ENCODE data around the gene LRRC47. TPM values are rescaled to one million over a fixed set of nuclear protein-coding genes. Genes with fewer than 3 reads are reported as not detected.
"Not testable (repeated sequence)": the region's sequence is repeated elsewhere in the genome, so short reads cannot be mapped to it uniquely, and the experiment has no call there.

LRRC47 gene
- total RNA-seq, 1 experiment from 2014 or later: 113 TPM

- Histone ChIP-seq H3K36me3 (replicated peaks; ENCODE audit: control insufficient read depth, insufficient read depth, low read length) (peaks cover 11% of the 10 kb centered on the region), H3K4me3 (ENCODE audit: insufficient read depth, low read depth, low read length) (no peak overlapping the region), H3K27me3 (ENCODE audit: control insufficient read depth, insufficient read depth, low read length) (no peaks in the 10 kb centered on the region)
- peak; percentile 73 for DNase-seq
These were observed 25.1 kb upstream of the LRRC47 start for GRCh38 chr1:3821447-3821846.

- Histone ChIP-seq H3K27me3 (ENCODE audit: control insufficient read depth, insufficient read depth, low read length) (no peaks in the 10 kb centered on the region), H3K4me3 (ENCODE audit: insufficient read depth, low read depth, low read length) (no peak overlapping the region), H3K36me3 (replicated peaks; ENCODE audit: control insufficient read depth, insufficient read depth, low read length) (peaks cover 9% of the 10 kb centered on the region)
- no peak for DNase-seq
These were observed 24.7 kb upstream of the LRRC47 start for GRCh38 chr1:3821004-3821403.

DNA sequence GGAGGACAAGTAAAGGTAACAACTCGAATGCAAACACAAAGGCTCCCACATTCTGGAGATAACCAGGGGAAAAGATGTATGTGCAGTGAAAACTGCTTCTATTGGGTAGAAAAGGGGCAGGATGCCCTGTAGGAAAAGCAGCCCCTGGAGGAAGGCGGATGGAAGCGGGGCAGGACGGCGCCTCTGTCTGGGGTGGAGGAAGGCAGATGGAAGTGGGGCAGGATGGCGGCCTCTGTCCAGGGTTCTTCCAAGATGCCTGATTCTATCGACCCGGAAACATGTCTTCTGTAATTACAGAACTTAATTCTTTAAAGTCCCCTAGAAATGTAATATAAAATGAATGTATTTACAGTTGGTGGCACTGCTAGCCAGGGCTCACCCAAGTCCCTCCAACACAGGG, 24.0 kb upstream of the LRRC47 start:
- Histone ChIP-seq H3K36me3 (replicated peaks; ENCODE audit: control insufficient read depth, insufficient read depth, low read length) (peaks cover 4% of the 10 kb centered on the region), H3K27me3 (ENCODE audit: control insufficient read depth, insufficient read depth, low read length) (no peaks in the 10 kb centered on the region), H3K4me3 (ENCODE audit: insufficient read depth, low read depth, low read length) (no peak overlapping the region)
- no peak for DNase-seq

DNA sequence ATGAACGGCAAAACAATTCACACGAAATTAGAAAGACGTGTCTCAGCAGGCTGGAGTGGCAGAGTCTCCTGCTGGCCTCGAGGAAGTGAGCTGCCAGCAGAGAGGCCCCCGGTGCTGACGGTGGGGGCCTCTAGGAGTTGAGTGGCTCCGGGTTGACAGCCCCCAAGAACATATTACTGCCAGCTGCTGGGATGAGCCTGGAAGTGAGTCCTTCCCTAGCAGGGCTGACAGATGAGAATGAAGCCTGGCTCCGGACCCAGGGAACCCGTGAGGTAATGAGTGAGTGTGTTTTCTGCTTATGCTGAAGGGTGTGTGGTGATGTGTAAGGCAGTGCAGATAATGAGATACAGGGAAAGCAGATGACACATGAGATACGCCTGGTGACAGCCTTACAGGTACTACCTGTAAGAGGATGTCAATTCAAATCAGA, 23.5 kb upstream of the LRRC47 start:
- Histone ChIP-seq H3K4me3 (ENCODE audit: insufficient read depth, low read depth, low read length) (no peak overlapping the region), H3K27me3 (ENCODE audit: control insufficient read depth, insufficient read depth, low read length) (no peaks in the 10 kb centered on the region), H3K36me3 (replicated peaks; ENCODE audit: control insufficient read depth, insufficient read depth, low read length) (peaks cover 4% of the 10 kb centered on the region)
- no peak for DNase-seq

- H3K4me3 ChIP-seq (ENCODE audit: insufficient read depth, low read depth, low read length): no peak overlapping the region
- no peaks in the 10 kb centered on the region for H3K27me3 ChIP-seq (ENCODE audit: control insufficient read depth, insufficient read depth, low read length)
- H3K36me3 ChIP-seq (replicated peaks; ENCODE audit: control insufficient read depth, insufficient read depth, low read length): peaks cover 4% of the 10 kb centered on the region
- DNase-seq: no peak
These were observed 21.7 kb upstream of the LRRC47 start for GRCh38 chr1:3817821-3818597.

DNA sequence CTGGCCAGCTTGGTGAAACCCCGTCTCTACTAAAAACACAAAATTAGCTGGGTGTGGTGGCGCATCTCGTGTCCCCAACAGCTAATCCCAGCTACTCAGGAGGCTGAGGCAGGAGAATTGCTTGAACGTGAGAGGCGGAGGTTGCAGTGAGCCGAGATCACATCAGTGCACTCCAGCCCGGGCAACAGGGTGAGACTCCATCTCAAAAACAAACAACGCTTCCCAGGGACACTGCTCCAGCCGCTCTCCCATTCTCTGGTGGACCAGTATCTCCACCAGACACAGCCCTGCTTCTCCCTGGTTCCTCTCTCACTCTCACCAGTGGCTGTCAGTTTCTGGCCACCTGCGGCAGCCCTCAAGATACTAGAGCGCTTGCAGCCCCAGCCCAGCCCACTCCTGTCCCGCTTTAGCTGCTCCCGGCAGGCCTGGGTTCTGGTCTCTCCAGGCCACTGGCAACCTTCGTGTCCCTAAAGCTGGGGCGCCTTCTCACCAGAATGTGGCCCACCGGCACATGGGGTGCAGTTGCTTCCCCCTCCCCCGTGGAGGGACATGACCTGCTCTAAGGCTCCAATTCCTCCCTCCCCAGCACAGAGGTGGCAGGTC, 20.9 kb upstream of the LRRC47 start:
- Histone ChIP-seq H3K4me3 (ENCODE audit: insufficient read depth, low read depth, low read length) (no peak overlapping the region), H3K36me3 (replicated peaks; ENCODE audit: control insufficient read depth, insufficient read depth, low read length) (peaks cover 1% of the 10 kb centered on the region), H3K27me3 (ENCODE audit: control insufficient read depth, insufficient read depth, low read length) (no peaks in the 10 kb centered on the region)
- no peak for DNase-seq

- H3K4me3 ChIP-seq (ENCODE audit: insufficient read depth, low read depth, low read length): no peak overlapping the region
- no peak for DNase-seq
- H3K36me3 ChIP-seq (replicated peaks; ENCODE audit: control insufficient read depth, insufficient read depth, low read length): peaks cover 1% of the 10 kb centered on the region
- no peaks in the 10 kb centered on the region for H3K27me3 ChIP-seq (ENCODE audit: control insufficient read depth, insufficient read depth, low read length)
These were observed 20.2 kb upstream of the LRRC47 start for GRCh38 chr1:3816331-3817137.

DNA sequence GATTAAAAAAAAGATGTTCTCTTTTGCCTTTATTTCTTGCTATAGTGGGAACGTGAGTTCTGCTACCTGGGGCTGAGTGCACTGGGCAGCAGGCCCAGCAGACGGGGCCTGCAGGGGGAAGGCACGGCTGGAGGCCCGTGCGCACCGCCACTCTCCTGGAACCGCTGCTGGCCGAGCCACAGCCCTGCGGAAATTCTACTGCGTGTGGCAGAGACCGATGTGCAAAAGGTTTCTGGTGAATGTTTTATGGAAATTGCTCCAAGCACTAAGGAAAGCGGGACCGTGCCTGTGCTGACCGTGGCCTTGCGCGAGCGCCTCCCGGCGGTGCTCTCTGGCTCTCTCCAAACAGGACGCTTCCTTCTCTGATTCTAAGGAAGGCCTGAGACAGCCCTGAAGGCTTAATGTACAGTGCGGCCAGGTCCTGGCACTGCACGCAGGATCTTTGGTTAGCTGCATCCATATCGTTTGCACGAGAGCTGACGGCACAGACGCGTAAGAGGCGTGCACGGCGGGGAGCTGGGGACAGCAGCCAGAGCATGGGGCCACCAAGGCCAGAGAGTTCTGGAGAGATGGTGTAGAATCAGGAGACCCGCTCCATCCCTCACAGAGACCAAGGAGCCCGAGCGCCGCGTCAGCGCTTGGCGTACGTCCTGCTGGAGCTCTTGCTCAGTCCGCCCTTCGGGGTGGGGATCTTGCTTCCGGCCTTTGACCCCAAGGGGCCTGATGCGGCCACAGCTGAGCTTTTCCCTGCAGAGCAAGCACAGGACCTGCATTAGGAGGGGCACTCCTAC, 18.7 kb upstream of the LRRC47 start:
- no peak for DNase-seq
- H3K27me3 ChIP-seq (ENCODE audit: control insufficient read depth, insufficient read depth, low read length): no peaks in the 10 kb centered on the region
- H3K36me3 ChIP-seq (replicated peaks; ENCODE audit: control insufficient read depth, insufficient read depth, low read length): no peaks in the 10 kb centered on the region; the same call in 1 of the 2 replicates
- no peak overlapping the region for H3K4me3 ChIP-seq (ENCODE audit: insufficient read depth, low read depth, low read length)

GRCh38 chr1:3814065-3814464, 17.8 kb upstream of the LRRC47 start:
- no peaks in the 10 kb centered on the region; the same call in 1 of the 2 replicates for H3K36me3 ChIP-seq (replicated peaks; ENCODE audit: control insufficient read depth, insufficient read depth, low read length)
- no peaks in the 10 kb centered on the region for H3K27me3 ChIP-seq (ENCODE audit: control insufficient read depth, insufficient read depth, low read length)
- no peak for DNase-seq
- no peak overlapping the region for H3K4me3 ChIP-seq (ENCODE audit: insufficient read depth, low read depth, low read length)

GRCh38 chr1:3811595-3811911, 15.3 kb upstream of the LRRC47 start:
- Histone ChIP-seq H3K27me3 (ENCODE audit: control insufficient read depth, insufficient read depth, low read length) (no peaks in the 10 kb centered on the region), H3K36me3 (replicated peaks; ENCODE audit: control insufficient read depth, insufficient read depth, low read length) (no peaks in the 10 kb centered on the region; the same call in 1 of the 2 replicates), H3K4me3 (ENCODE audit: insufficient read depth, low read depth, low read length) (no peak overlapping the region)
- no peak for DNase-seq

GRCh38 chr1:3810149-3810761, 14.0 kb upstream of the LRRC47 start:
- H3K27me3 ChIP-seq (ENCODE audit: control insufficient read depth, insufficient read depth, low read length); DNase-seq; H3K4me3 ChIP-seq (ENCODE audit: insufficient read depth, low read depth, low read length); H3K36me3 ChIP-seq (replicated peaks; ENCODE audit: control insufficient read depth, insufficient read depth, low read length): not testable (repeated sequence)

DNA sequence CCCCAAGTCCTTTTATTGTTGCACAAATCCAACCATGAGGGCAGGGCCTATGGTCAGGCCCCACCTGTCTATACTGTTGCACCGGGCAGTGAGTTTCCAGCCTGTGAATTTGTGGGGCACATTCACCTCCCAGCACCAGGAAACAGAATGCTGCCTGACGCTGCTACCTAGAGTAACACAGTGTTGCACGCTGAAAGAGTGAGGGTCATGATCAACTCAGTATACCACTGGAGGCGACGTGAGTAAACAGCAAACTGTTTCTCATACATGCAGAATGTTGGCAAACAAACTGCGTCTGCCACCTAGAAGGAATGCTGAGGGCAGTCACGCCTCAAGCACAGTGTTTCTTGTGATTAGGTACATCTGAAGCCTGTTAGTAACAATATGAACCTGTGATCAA, 13.4 kb upstream of the LRRC47 start:
- Histone ChIP-seq H3K27me3 (ENCODE audit: control insufficient read depth, insufficient read depth, low read length) (no peaks in the 10 kb centered on the region), H3K36me3 (replicated peaks; ENCODE audit: control insufficient read depth, insufficient read depth, low read length) (no peaks in the 10 kb centered on the region), H3K4me3 (ENCODE audit: insufficient read depth, low read depth, low read length) (no peak overlapping the region)
- DNase-seq: no peak

GRCh38 chr1:3807769-3808168, 11.5 kb upstream of the LRRC47 start:
- DNase-seq: no peak

GRCh38 chr1:3805038-3805437, 8.7 kb upstream of the LRRC47 start:
- Histone ChIP-seq H3K27me3 (ENCODE audit: control insufficient read depth, insufficient read depth, low read length) (no peaks in the 10 kb centered on the region), H3K36me3 (replicated peaks; ENCODE audit: control insufficient read depth, insufficient read depth, low read length) (no peaks in the 10 kb centered on the region), H3K4me3 (ENCODE audit: insufficient read depth, low read depth, low read length) (no peak overlapping the region)
- DNase-seq: no peak

More at GRCh38 chr1:3807769-3808168, 11.5 kb upstream of the LRRC47 start:
- H3K27me3 ChIP-seq (ENCODE audit: control insufficient read depth, insufficient read depth, low read length): no peaks in the 10 kb centered on the region
- H3K4me3 ChIP-seq (ENCODE audit: insufficient read depth, low read depth, low read length): no peak overlapping the region
- H3K36me3 ChIP-seq (replicated peaks; ENCODE audit: control insufficient read depth, insufficient read depth, low read length): no peaks in the 10 kb centered on the region
